IMR-90 (cell line): Measurements from ENCODE around the gene CDKL4. TPM values are rescaled to one million over a fixed set of nuclear protein-coding genes. Genes with fewer than 3 reads are reported as not detected.

Experiments
- ATAC-seq: fragments of 200-7000 bp; cut with Tn5 transposase; 2 replicates; pipeline ENCODE4 v1.9.1; 2020; ENCODE audit warnings: low read depth, mild to moderate bottlenecking, moderate library complexity
- BruUV-seq: library from RNA; stranded (reverse); fragments of 400-500 nt; replicated peaks from 2 replicates; lab custom pipeline; 2021; lab: Mats Ljungman, UMichigan
- CTCF ChIA-PET: fragments of 300-600 bp; formaldehyde crosslinking; extraction: SDS; loops from one replicate; lab custom pipeline; 2021; ENCODE audit warnings: antibody characterized with exemption; lab: Yijun Ruan, JAX
- POLR2A ChIA-PET: fragments of 300-600 bp; sonication (Branson Sonifier 250); formaldehyde crosslinking; loops from one replicate; lab custom pipeline; 2022; ENCODE audit warnings: antibody characterized with exemption; ENCODE audit not compliant: unreplicated experiment; lab: Charles Lee
- DNase-seq: peaks from one replicate; pipeline ENCODE4 v3.0.0; 2013
- H2AFZ ChIP-seq: replicated peaks from 2 replicates; pipeline ENCODE3; 2013; ENCODE audit warnings: low read length, mild to moderate bottlenecking; ENCODE audit not compliant: poor library complexity
- H2AK5ac ChIP-seq: 2 replicates; pipeline ENCODE4 v1.6.1; 2013; ENCODE audit warnings: low read depth, low read length, inconsistent platforms
- H2AK9ac ChIP-seq: replicated peaks from 2 replicates; pipeline ENCODE3; 2013; ENCODE audit warnings: mild to moderate bottlenecking, low read depth, low read length, moderate library complexity; ENCODE audit not compliant: poor library complexity
- H2BK120ac ChIP-seq: 2 replicates; pipeline ENCODE4 v1.6.1; 2013; ENCODE audit warnings: low read depth, low read length, inconsistent platforms
- H2BK15ac ChIP-seq: 3 replicates; pipeline ENCODE4 v1.6.1; 2013; ENCODE audit warnings: low read depth, low read length, inconsistent platforms
- H2BK20ac ChIP-seq: 2 replicates; pipeline ENCODE4 v1.6.1; 2013; ENCODE audit warnings: low read depth, mild to moderate bottlenecking, inconsistent platforms, low read length, moderate library complexity
- H2BK5ac ChIP-seq: 2 replicates; pipeline ENCODE4 v1.6.1; 2013; ENCODE audit warnings: mild to moderate bottlenecking, low read depth, low read length, inconsistent platforms; ENCODE audit not compliant: poor library complexity, severe bottlenecking
- H3K14ac ChIP-seq: replicated peaks from 2 replicates; pipeline ENCODE4 v1.6.1; 2013; ENCODE audit warnings: low read depth, low read length, inconsistent platforms
- H3K18ac ChIP-seq: 2 replicates; pipeline ENCODE4 v1.6.1; 2013; ENCODE audit warnings: low read depth, low read length, control low read depth
- H3K23ac ChIP-seq: 2 replicates; pipeline ENCODE4 v1.6.1; 2013; ENCODE audit warnings: low read depth, low read length, inconsistent platforms
- H3K27ac ChIP-seq: 2 replicates; pipeline ENCODE4 v1.5.1; 2013; ENCODE audit warnings: mild to moderate bottlenecking, control low read depth, low read length; ENCODE audit not compliant: insufficient read depth
- H3K27me3 ChIP-seq: 2 replicates; pipeline ENCODE4 v1.6.1; 2013; ENCODE audit warnings: low read length; ENCODE audit not compliant: control insufficient read depth, insufficient read depth
- H3K36me3 ChIP-seq: 2 replicates; pipeline ENCODE4 v1.6.1; 2013; ENCODE audit warnings: low read length, mixed read lengths; ENCODE audit not compliant: control insufficient read depth, insufficient read depth
- H3K4ac ChIP-seq: 2 replicates; pipeline ENCODE4 v1.6.1; 2013; ENCODE audit warnings: low read depth, low read length, inconsistent platforms
- H3K4me1 ChIP-seq: 2 replicates; pipeline ENCODE4 v1.6.1; 2013; ENCODE audit warnings: low read length, mixed read lengths; ENCODE audit not compliant: control insufficient read depth, insufficient read depth
- H3K4me2 ChIP-seq: 2 replicates; pipeline ENCODE4 v1.6.1; 2013; ENCODE audit warnings: low read depth, mild to moderate bottlenecking, control low read depth, low read length, moderate library complexity
- H3K4me3 ChIP-seq: 2 replicates; pipeline ENCODE4 v1.5.1; 2013; ENCODE audit warnings: low read depth, mild to moderate bottlenecking, control low read depth, low read length, moderate library complexity; ENCODE audit not compliant: insufficient read depth
- H3K56ac ChIP-seq: 2 replicates; pipeline ENCODE4 v1.6.1; 2013; ENCODE audit warnings: low read length, inconsistent platforms; ENCODE audit not compliant: insufficient read depth; ENCODE audit errors: extremely low read depth
- H3K79me1 ChIP-seq, 2 experiments: 2 replicates each; pipeline ENCODE4 v1.6.1; 2013; ENCODE audit warnings: low read length in 2 of 2, inconsistent platforms in 1 of 2, low read depth in 1 of 2
- H3K9ac ChIP-seq: 2 replicates; pipeline ENCODE4 v1.6.1; 2013; ENCODE audit warnings: low read depth, low read length, control low read depth
- H3K9me1 ChIP-seq: 2 replicates; pipeline ENCODE4 v1.6.1; 2013; ENCODE audit warnings: low read length, inconsistent platforms; ENCODE audit not compliant: insufficient read depth
- H3K9me3 ChIP-seq: 2 replicates; pipeline ENCODE4 v1.6.1; 2013; ENCODE audit warnings: low read length; ENCODE audit not compliant: control insufficient read depth, insufficient read depth
- H4K20me1 ChIP-seq: 2 replicates; pipeline ENCODE4 v1.6.1; 2013; ENCODE audit warnings: low read length, inconsistent platforms; ENCODE audit not compliant: insufficient read depth
- H4K5ac ChIP-seq: 2 replicates; pipeline ENCODE4 v1.6.1; 2013; ENCODE audit warnings: mild to moderate bottlenecking, low read depth, low read length, control low read depth
- H4K8ac ChIP-seq, 2 experiments: 2 replicates each; pipeline ENCODE4 v1.6.1; 2013; ENCODE audit warnings: low read depth in 2 of 2, low read length in 2 of 2, control low read depth in 1 of 2, inconsistent platforms in 1 of 2
- H4K91ac ChIP-seq: 2 replicates; pipeline ENCODE4 v1.6.1; 2013; ENCODE audit warnings: low read depth, low read length, inconsistent platforms; ENCODE audit not compliant: insufficient read depth
- MAZ ChIP-seq: IDR thresholded peaks from 2 replicates; pipeline ENCODE4 v1.6.1; 2012; ENCODE audit warnings: low read depth, mild to moderate bottlenecking, low read length, improper control_type of control experiment, moderate library complexity, borderline replicate concordance
- RAD21 ChIP-seq: IDR thresholded peaks from 2 replicates; pipeline ENCODE4 v1.6.1; 2012; ENCODE audit warnings: low read length, improper control_type of control experiment
- RCOR1 ChIP-seq: IDR thresholded peaks from 2 replicates; pipeline ENCODE4 v1.6.1; 2012; ENCODE audit warnings: mild to moderate bottlenecking, low read length, improper control_type of control experiment; ENCODE audit not compliant: insufficient replicate concordance
- RFX5 ChIP-seq: IDR thresholded peaks from 2 replicates; pipeline ENCODE4 v1.8.0; 2012; ENCODE audit warnings: low read depth, mild to moderate bottlenecking, low read length, moderate library complexity
- WGBS, 2 experiments: methylation state at CpG; one replicate each; pipeline versions ENCODE4 v1.1.5 to v1.1.7; 2013; ENCODE audit warnings: missing lambda C conversion rate in 2 of 2; ENCODE audit not compliant: insufficient read length in 1 of 2; ENCODE audit errors: extremely low coverage in 2 of 2; 5-methylcytosine and 5-hydroxymethylcytosine counted together
- dilution Hi-C: fragments of 300-500 bp; cut with HindIII; formaldehyde crosslinking; loops from one replicate; pipeline ENCODE4 v1.14.3; 2018; ENCODE audit warnings: low sequenced_read_pairs; ENCODE audit not compliant: unreplicated experiment
- in situ Hi-C: fragments of 300-500 bp; cut with MboI; formaldehyde crosslinking; loops from 3 replicates; pipeline ENCODE4 v1.14.3; 2019; ENCODE audit warnings: low sequenced_read_pairs, inconsistent platforms, mixed read lengths
- intact Hi-C: fragments of 100-400 bp; cut with micrococcal nuclease; formaldehyde crosslinking; loops from 2 replicates; pipeline ENCODE4 v1.10.0; 2022
- polyA plus RNA-seq, 3 experiments: library from polyadenylated mRNA; depleted of rRNA; stranded (reverse); fragments of >200 nt; gene quantifications; 2 replicates each; pipeline ENCODE4 v1.2.3, GENCODE V29; 2012; ENCODE audit warnings: low replicate concordance in 1 of 3
- total RNA-seq: library from RNA; depleted of rRNA; stranded (reverse); fragments of >200 nt; gene quantifications from 2 replicates; pipeline ENCODE4 v1.2.3, GENCODE V29; 2012

The CDKL4 gene
- total and polyA plus RNA-seq, 2 of the 4 experiments (the other 2 are of a cell fraction) = not detected

- no peaks in the 10 kb centered on the region for H3K4me1 ChIP-seq
- H3K79me1 ChIP-seq = no peaks in the 10 kb centered on the region
- H3K18ac ChIP-seq = no peak overlapping the region
- no peak overlapping the region for H3K9ac ChIP-seq
- no peak overlapping the region for H2BK20ac ChIP-seq
- no TSS peak for BruUV-seq
- H3K23ac ChIP-seq = no peak overlapping the region
- in situ Hi-C loops = no loop called here
- H3K4ac ChIP-seq = no peak overlapping the region; the same call in 1 of the 2 replicates
- no peaks in the 10 kb centered on the region for H3K36me3 ChIP-seq
- no peak overlapping the region for H4K5ac ChIP-seq
- H2BK5ac ChIP-seq = no peak overlapping the region
- TF ChIP-seq MAZ (no peak), RCOR1 (no peak), RAD21 (no peak), RFX5 (no peak)
- H2AFZ ChIP-seq = no peak overlapping the region
- no peak overlapping the region for H3K56ac ChIP-seq
- no peak overlapping the region for H2BK120ac ChIP-seq
- ATAC-seq = no peak
- intact Hi-C loops = no loop called here
- no peaks in the 10 kb centered on the region for H3K9me1 ChIP-seq
- no peak for DNase-seq
- ChIA-PET POLR2A (no interaction called here), CTCF (interaction anchor here (0.6 to 1.1 kb wide), 2 partner anchors 13 to 14 kb away, joined by 3 to 4 read pairs; no protein-coding TSS in a partner anchor)
- H2BK15ac ChIP-seq = no peak overlapping the region
- H4K8ac ChIP-seq = no peak overlapping the region
- no peak overlapping the region for H3K4me3 ChIP-seq
- H2AK5ac ChIP-seq = no peak overlapping the region
- H3K14ac ChIP-seq = no peak overlapping the region
- H3K9me3 ChIP-seq = no peaks in the 10 kb centered on the region
- H3K27me3 ChIP-seq = no peaks in the 10 kb centered on the region
- no peak overlapping the region for H3K4me2 ChIP-seq
- H4K91ac ChIP-seq = no peak overlapping the region
- no CpG with 5 or more reads among the region's 12 CpGs for WGBS, 2 experiments
- no peak overlapping the region for H3K27ac ChIP-seq
- no peaks in the 10 kb centered on the region for H4K20me1 ChIP-seq
- dilution Hi-C loops = no loop called here
- H2AK9ac ChIP-seq = no peak overlapping the region
Measured at GRCh38 chr2:39179974-39180960, 63.5 kb downstream of the CDKL4 start.
